ENCODE results near the gene FHL5. TPM values are rescaled to one million over a fixed set of nuclear protein-coding genes. Genes with fewer than 3 reads are reported as not detected.

FHL5 gene
- total and polyA plus RNA-seq, 2 experiments from 2014 or later: not detected

- TF ChIP-seq ETS1 (IDR thresholded peaks at IDR 0.05): no peak
- TF ChIP-seq EZH2 (IDR thresholded peaks at IDR 0.05; ENCODE audit: low read depth, unreplicated experiment): no peak
- no peak for TF ChIP-seq ZNF114 (CRISPR knock-in tag; IDR thresholded peaks at IDR 0.05)
- no peak for TF ChIP-seq ZNF331 (CRISPR knock-in tag; IDR thresholded peaks at IDR 0.05; ENCODE audit: low read depth)
- no peak for TF ChIP-seq CREB1 (CRISPR knock-in tag; IDR thresholded peaks at IDR 0.05; ENCODE audit: low read depth)
- TF ChIP-seq EZH2phosphoT487 (IDR thresholded peaks at IDR 0.05; ENCODE audit: unreplicated experiment): no peak
Measured at GRCh38 chr6:96608074-96608473, 45.1 kb downstream of the FHL5 start (continued).

- DNase-seq (ENCODE audit: low spot score) (no peak), ATAC-seq (no peak)
- Histone ChIP-seq H3K27me3 (ENCODE audit: insufficient read depth) (no peaks in the 10 kb centered on the region), H3K79me2 (replicated peaks; ENCODE audit: insufficient read depth) (no peaks in the 10 kb centered on the region), H3K9me2 (ENCODE audit: insufficient read depth) (0 out of 2 replicates have a peak, but pooled peaks cover 6% of the 10 kb centered on the region), H3K4me2 (no peak overlapping the region), H3K36me3 (ENCODE audit: insufficient read depth) (no peaks in the 10 kb centered on the region), H3K4me3 (no peak overlapping the region), H4K20me1 (replicated peaks; ENCODE audit: insufficient read depth) (no peaks in the 10 kb centered on the region), H3F3A (replicated peaks; ENCODE audit: low read depth) (no peaks in the 10 kb centered on the region), H3K27ac (ENCODE audit: low read depth) (no peak overlapping the region), H3K4me1 (ENCODE audit: insufficient read depth) (peaks cover 10% of the 10 kb centered on the region; the same call in 1 of the 2 replicates), H2AFZ (no peak overlapping the region)
- Mint-ChIP-seq H3K27me3 (ENCODE audit: insufficient read depth, low read depth, poor library complexity) (no peaks in the 10 kb centered on the region), H3K27ac (no peak overlapping the region), H3K9me3 (no peaks in the 10 kb centered on the region), H3K36me3 (ENCODE audit: low read depth) (no peaks in the 10 kb centered on the region), H3K4me1 (peaks cover 15% of the 10 kb centered on the region), H3K4me3 (no peak overlapping the region)
- no peak for TF ChIP-seq ETS1 (IDR thresholded peaks at IDR 0.05)
- no peak for TF ChIP-seq JUNB (IDR thresholded peaks at IDR 0.05; ENCODE audit: unreplicated experiment)
- TF ChIP-seq POLR2AphosphoS5 (IDR thresholded peaks at IDR 0.05; ENCODE audit: low read depth): no peak
- no peak for TF ChIP-seq CTCF (conservative IDR thresholded peaks at IDR 0.05; ENCODE audit: low read depth in 2 of 2)
- no peak for TF ChIP-seq ZNF114 (CRISPR knock-in tag; IDR thresholded peaks at IDR 0.05)
- no peak for TF ChIP-seq ZNF462 (CRISPR knock-in tag; IDR thresholded peaks at IDR 0.05)
- TF ChIP-seq EZH2phosphoT487 (IDR thresholded peaks at IDR 0.05; ENCODE audit: unreplicated experiment): no peak
- no peak for TF ChIP-seq EZH2 (IDR thresholded peaks at IDR 0.05; ENCODE audit: low read depth, unreplicated experiment)
- TF ChIP-seq REST (IDR thresholded peaks at IDR 0.05; ENCODE audit: unreplicated experiment): no peak
- no peak for TF ChIP-seq ZNF331 (CRISPR knock-in tag; IDR thresholded peaks at IDR 0.05; ENCODE audit: low read depth)
Measured at GRCh38 chr6:96610019-96610418, 47.1 kb downstream of the FHL5 start.

Data from GM23338 (cell line).